Omental fat pad (tissue), 4 donors: ENCODE results near the gene SH3BP5L. TPM values are rescaled to one million over a fixed set of nuclear protein-coding genes. Genes with fewer than 3 reads are reported as not detected.

Experiments used
- ATAC-seq: fragments of 150-250 bp; one replicate; pipeline ENCODE4 v1.9.1; 2016; ENCODE audit warnings: mild to moderate bottlenecking, moderate library complexity; ENCODE audit not compliant: low FRiP score
- DNase-seq: peaks from one replicate; pipeline ENCODE4 v3.0.0-alpha.2; 2019; ENCODE audit warnings: low spot score
- total RNA-seq, 4 donors: library from RNA; depleted of rRNA; stranded (reverse); fragments of >200 nt; gene quantifications; one replicate each; pipeline ENCODE4 v1.1.0, GENCODE V29; 2016
- TF ChIP-seq, protein P1 (sequence below), 3 donors: fragments of 450-650 bp; IDR thresholded peaks; one replicate each; pipeline ENCODE4 v1.5.1; 2016 to 2017; ENCODE audit warnings: antibody characterized with exemption in 3 of 3, mild to moderate bottlenecking in 3 of 3, moderate library complexity in 2 of 3

SH3BP5L gene
- total RNA-seq, 4 donors from 2014 or later: 9.7 to 20.0 (median 15.2) TPM

GRCh38 chr1:248788327-248788726, 37.4 kb downstream of the SH3BP5L start:
- TF ChIP-seq, protein P1, sequence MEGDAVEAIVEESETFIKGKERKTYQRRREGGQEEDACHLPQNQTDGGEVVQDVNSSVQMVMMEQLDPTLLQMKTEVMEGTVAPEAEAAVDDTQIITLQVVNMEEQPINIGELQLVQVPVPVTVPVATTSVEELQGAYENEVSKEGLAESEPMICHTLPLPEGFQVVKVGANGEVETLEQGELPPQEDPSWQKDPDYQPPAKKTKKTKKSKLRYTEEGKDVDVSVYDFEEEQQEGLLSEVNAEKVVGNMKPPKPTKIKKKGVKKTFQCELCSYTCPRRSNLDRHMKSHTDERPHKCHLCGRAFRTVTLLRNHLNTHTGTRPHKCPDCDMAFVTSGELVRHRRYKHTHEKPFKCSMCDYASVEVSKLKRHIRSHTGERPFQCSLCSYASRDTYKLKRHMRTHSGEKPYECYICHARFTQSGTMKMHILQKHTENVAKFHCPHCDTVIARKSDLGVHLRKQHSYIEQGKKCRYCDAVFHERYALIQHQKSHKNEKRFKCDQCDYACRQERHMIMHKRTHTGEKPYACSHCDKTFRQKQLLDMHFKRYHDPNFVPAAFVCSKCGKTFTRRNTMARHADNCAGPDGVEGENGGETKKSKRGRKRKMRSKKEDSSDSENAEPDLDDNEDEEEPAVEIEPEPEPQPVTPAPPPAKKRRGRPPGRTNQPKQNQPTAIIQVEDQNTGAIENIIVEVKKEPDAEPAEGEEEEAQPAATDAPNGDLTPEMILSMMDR (IDR thresholded peaks at IDR 0.05): no peak
- DNase-seq: no peak
- no peak for ATAC-seq

GRCh38 chr1:248787430-248787829, 38.3 kb downstream of the SH3BP5L start:
- no peak for ATAC-seq
- TF ChIP-seq, protein P1 (IDR thresholded peaks at IDR 0.05): no peak
- DNase-seq: no peak

- ATAC-seq: no peak
- DNase-seq: no peak
- TF ChIP-seq, protein P1 (IDR thresholded peaks at IDR 0.05): no peak
Measured at GRCh38 chr1:248786156-248786555, 39.6 kb downstream of the SH3BP5L start.

- TF ChIP-seq, protein P1 (IDR thresholded peaks at IDR 0.05): no peak
- ATAC-seq (no peak), DNase-seq (no peak)
Measured at GRCh38 chr1:248783367-248783766, 42.3 kb downstream of the SH3BP5L start.

- TF ChIP-seq, protein P1 (IDR thresholded peaks at IDR 0.05): no peak
- DNase-seq (no peak), ATAC-seq (no peak)
Measured at GRCh38 chr1:248782416-248783141, 43.1 kb downstream of the SH3BP5L start.

DNA sequence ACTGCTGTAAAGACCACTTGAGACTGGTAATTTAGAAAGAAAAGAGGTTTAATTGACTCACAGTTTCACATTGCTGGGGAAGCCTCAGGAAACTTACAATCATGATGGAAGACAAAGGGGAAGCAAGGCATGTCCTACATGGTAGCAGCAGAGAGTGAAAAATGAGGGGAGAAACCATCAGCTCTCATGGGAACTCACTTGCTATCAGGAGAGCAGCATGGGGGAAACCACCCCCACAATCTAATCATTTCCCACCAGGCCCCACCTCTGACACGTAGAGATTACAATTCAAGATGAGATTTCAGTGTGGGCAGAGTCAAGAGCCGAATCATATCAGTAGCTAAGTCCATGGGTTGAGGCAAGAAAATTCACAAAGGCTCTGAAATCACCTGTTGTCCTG, 46.4 kb downstream of the SH3BP5L start:
- TF ChIP-seq, protein P1 (IDR thresholded peaks at IDR 0.05): no peak
- ATAC-seq (no peak), DNase-seq (no peak)

DNA sequence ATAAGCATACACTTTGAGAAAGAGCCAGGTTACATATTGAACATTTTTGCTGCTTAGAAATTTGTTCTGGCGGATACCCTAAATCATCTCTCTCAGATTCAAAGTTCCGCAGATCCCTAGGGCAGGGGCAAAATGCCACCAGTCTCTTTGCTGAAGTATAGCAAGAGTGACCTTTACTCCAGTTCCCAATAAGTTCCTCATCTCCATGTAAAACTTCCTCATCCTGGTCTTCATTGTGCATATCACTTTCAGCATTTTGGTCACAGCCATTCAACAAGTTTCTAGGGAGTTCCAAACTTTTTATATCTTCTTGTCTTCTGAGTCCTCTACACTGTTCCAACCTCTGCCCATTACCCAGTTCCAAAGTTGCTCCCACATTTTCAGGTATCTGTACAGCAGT, 46.8 kb downstream of the SH3BP5L start:
- ATAC-seq: no peak
- DNase-seq: no peak
- TF ChIP-seq, protein P1 (IDR thresholded peaks at IDR 0.05): no peak
